HTERT RPE-1 (cell line): ENCODE measurements around the gene ADGRG7.

Experiments used
- in situ Hi-C: fragments of 300-500 bp; cut with MboI; formaldehyde crosslinking; loops from 4 replicates; pipeline ENCODE4 v1.14.3; 2020; ENCODE audit warnings: low sequenced_read_pairs

The ADGRG7 gene

GRCh38 chr3:100600181-100601042, 9.0 kb upstream of the ADGRG7 start:
- in situ Hi-C loops: no loop called here

GRCh38 chr3:100602506-100603444, 6.6 kb upstream of the ADGRG7 start:
- in situ Hi-C loops: no loop called here

GRCh38 chr3:100603469-100603868, 5.9 kb upstream of the ADGRG7 start:
- in situ Hi-C loops: no loop called here

- in situ Hi-C loops: no loop called here
Observed at GRCh38 chr3:100605358-100605757, 4.0 kb upstream of the ADGRG7 start.

- in situ Hi-C loops: no loop called here
Observed at GRCh38 chr3:100606894-100607512, 2.4 kb upstream of the ADGRG7 start.

GRCh38 chr3:100609963-100610362, 562 bp downstream of the ADGRG7 start:
- in situ Hi-C loops: no loop called here

- in situ Hi-C loops: no loop called here
Observed at GRCh38 chr3:100611221-100611620, 1.8 kb downstream of the ADGRG7 start.

- in situ Hi-C loops: no loop called here
Observed at GRCh38 chr3:100613721-100614390, 4.5 kb downstream of the ADGRG7 start.

- in situ Hi-C loops: no loop called here
Observed at GRCh38 chr3:100614941-100615340, 5.5 kb downstream of the ADGRG7 start.

GRCh38 chr3:100615684-100616083, 6.3 kb downstream of the ADGRG7 start:
- in situ Hi-C loops: no loop called here

GRCh38 chr3:100621251-100621650, 11.8 kb downstream of the ADGRG7 start:
- in situ Hi-C loops: no loop called here

GRCh38 chr3:100627491-100627890, 18.1 kb downstream of the ADGRG7 start:
- in situ Hi-C loops: no loop called here

- in situ Hi-C loops: no loop called here
Observed at GRCh38 chr3:100629421-100630127, 20.2 kb downstream of the ADGRG7 start.

- in situ Hi-C loops: no loop called here
Observed at GRCh38 chr3:100630664-100631063, 21.3 kb downstream of the ADGRG7 start.

- in situ Hi-C loops: no loop called here
Observed at GRCh38 chr3:100631236-100631635, 21.8 kb downstream of the ADGRG7 start.

GRCh38 chr3:100634493-100635272, 25.3 kb downstream of the ADGRG7 start:
- in situ Hi-C loops: no loop called here

GRCh38 chr3:100635273-100635701, 25.9 kb downstream of the ADGRG7 start:
- in situ Hi-C loops: no loop called here

- in situ Hi-C loops: no loop called here
Observed at GRCh38 chr3:100637197-100637631, 27.8 kb downstream of the ADGRG7 start.

- in situ Hi-C loops: no loop called here
Observed at GRCh38 chr3:100640633-100641032, 31.2 kb downstream of the ADGRG7 start.
